Measurements from ENCODE around the gene TBC1D9.

DNA sequence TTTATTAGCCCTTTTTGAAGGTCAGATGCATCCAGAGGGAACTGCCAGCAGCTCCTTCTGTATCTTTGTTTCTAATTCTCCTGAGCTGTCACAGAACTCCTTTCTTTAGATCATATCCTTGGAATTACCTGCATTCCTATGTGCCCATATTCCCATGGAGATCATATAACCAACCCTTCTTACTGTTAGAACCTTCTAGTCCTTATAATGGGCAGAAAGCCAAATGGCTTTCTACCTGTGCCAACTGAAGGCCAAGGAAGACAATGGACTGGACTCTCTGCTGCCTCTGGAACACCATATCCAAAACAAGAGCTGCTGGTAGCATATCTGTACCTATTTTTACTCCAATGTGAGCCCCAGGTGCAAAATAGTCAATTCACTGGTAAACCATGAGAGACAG lies 60.7 kb downstream of the TBC1D9 start:
- TF ChIP-seq, protein P1, sequence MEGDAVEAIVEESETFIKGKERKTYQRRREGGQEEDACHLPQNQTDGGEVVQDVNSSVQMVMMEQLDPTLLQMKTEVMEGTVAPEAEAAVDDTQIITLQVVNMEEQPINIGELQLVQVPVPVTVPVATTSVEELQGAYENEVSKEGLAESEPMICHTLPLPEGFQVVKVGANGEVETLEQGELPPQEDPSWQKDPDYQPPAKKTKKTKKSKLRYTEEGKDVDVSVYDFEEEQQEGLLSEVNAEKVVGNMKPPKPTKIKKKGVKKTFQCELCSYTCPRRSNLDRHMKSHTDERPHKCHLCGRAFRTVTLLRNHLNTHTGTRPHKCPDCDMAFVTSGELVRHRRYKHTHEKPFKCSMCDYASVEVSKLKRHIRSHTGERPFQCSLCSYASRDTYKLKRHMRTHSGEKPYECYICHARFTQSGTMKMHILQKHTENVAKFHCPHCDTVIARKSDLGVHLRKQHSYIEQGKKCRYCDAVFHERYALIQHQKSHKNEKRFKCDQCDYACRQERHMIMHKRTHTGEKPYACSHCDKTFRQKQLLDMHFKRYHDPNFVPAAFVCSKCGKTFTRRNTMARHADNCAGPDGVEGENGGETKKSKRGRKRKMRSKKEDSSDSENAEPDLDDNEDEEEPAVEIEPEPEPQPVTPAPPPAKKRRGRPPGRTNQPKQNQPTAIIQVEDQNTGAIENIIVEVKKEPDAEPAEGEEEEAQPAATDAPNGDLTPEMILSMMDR (conservative IDR thresholded peaks at IDR 0.05) = no peak
- no peak for TF ChIP-seq EZH2 (IDR thresholded peaks at IDR 0.05; ENCODE audit: low read depth)

Measured in PC-9 (cell line).